SKM-1 (cell line): Measurements from ENCODE around the gene PRKG1.

ENCODE experiments used
- DNase-seq: peaks from one replicate; lab custom pipeline; 2025; ENCODE audit not compliant: unreplicated experiment; lab: John Stamatoyannopoulos, UW

Gene PRKG1

GRCh38 chr10:51783941-51784340 is 709.7 kb downstream of the PRKG1 start:
- peak; percentile 83 for DNase-seq

DNA sequence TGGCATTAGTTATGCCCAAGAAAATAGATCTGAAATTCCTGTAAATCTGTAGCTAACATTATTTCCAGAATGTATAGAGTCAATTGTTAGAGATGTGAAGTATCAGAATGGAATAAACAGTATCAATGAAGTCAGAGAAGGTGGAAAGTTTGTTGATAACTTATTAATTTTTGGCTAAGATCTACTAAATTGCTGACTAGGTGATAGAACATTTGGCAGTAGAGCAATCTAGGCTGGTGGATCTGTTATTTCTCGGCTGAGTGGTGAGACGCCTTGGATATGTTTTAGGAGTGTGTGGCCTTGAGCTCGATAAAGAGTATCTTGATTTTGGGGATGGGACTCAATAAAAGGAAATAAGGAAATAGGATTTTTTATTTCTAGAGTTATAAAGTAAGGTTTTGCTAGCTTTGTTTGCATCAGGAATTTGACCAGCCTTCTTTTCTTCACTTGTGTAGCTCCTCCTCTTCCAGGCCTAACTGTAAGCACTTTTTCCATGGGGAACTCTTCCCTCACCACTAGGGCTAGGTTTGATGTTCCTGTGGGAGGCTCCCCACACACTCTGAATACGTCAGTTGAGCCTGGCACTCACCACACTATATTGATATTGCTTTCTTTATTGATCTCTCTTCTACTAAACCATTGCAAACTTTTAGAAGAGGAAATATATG is 711.9 kb downstream of the PRKG1 start:
- no peak for DNase-seq

DNA sequence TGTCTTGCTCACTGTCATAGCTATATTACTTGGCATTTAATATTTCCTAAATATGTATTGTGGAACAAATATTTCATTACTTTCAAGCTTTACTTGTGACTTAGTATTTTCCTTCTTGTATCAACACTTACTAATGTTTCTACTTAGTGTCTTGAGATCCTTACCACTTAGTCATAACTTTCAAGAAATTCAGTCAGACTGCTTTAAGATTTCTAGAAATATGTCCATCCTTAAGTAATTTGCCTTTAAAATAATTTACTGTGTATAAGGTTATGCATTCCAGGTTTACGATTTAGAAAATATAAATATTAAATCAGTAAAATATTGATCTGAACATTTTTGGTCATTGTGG is 712.4 kb downstream of the PRKG1 start:
- no peak for DNase-seq

GRCh38 chr10:51788273-51788672 is 714.0 kb downstream of the PRKG1 start:
- no peak for DNase-seq

DNA sequence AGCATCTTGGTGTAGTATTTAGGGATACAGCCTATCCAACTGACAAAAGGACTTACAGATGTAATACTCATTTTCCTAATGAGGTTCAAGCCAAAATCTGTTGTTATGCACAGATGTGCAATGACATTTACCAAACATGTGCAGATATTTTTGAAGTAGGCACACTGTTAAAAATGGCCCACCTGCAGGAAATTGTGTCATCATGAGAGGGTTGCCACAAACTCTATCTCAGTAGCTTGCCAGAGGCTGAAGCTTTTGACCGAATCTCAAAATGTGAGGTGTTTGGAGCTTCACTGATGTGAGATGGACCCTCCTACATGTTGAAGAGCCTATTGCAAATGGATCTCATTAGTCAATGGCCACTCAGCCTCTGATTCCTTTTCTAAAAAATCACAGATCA is 714.8 kb downstream of the PRKG1 start:
- DNase-seq, result no peak

DNA sequence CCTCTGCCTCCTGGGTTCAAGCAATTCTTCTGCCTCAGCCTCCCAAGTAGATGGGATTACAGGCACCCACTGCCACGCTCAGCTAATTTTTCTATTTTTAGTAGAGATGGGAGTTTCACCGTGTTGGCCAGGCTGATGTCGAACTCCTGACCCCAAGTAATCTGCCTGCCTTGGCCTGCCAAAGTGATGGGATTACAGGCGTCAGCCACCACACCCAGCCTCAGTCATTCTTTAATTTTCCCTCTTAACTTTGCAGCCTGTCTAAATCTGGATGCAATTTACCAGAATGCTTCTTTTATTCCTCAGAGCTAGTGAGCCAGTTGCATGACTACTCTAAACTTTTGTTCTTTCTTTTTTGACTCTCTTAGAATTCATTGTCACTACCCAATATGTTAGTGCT is 715.6 kb downstream of the PRKG1 start:
- no peak for DNase-seq

DNA sequence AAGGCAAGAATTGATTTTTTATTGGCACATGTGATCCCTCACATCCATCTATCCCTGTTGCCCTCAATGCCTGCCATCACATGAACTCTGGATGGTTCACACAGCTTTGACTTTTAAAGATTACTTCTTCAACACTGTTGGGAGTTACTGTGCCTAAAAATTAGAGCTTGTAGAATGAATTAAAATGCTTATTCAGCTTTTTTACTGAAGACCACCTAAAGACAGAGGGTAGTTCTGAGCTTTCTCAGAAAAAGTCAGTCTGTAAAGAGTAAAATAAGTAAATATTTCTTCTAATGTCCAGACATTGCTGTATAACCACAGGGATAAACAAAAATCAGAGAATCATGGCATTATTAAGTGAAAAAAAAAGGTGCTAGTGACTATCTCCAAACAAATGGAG is 718.4 kb downstream of the PRKG1 start:
- DNase-seq, result no peak

- DNase-seq, result no peak
These were observed 725.8 kb downstream of the PRKG1 start for GRCh38 chr10:51800121-51800520.

- no peak for DNase-seq
These were observed 726.6 kb downstream of the PRKG1 start for GRCh38 chr10:51800725-51801424.

GRCh38 chr10:51802030-51802429 is 727.7 kb downstream of the PRKG1 start:
- no peak for DNase-seq

DNA sequence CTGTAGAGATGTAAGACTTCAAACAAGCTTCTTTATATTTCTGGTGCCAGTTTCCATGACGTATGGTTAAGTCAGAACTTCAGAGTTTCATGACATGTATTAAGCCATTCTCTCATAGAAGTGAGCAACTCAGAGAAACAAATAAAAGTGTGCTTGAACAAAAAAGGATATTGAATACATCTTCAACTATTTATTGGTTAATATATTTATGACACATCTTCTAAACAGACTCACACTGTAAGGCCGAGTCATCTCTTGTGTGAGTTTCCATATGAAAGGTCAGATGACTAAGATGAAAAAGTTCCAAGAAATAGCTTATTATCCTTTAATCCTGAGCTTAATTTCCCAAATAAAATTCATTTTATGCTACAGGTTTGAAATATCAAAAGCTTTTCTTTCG is 730.6 kb downstream of the PRKG1 start:
- DNase-seq, result no peak

DNA sequence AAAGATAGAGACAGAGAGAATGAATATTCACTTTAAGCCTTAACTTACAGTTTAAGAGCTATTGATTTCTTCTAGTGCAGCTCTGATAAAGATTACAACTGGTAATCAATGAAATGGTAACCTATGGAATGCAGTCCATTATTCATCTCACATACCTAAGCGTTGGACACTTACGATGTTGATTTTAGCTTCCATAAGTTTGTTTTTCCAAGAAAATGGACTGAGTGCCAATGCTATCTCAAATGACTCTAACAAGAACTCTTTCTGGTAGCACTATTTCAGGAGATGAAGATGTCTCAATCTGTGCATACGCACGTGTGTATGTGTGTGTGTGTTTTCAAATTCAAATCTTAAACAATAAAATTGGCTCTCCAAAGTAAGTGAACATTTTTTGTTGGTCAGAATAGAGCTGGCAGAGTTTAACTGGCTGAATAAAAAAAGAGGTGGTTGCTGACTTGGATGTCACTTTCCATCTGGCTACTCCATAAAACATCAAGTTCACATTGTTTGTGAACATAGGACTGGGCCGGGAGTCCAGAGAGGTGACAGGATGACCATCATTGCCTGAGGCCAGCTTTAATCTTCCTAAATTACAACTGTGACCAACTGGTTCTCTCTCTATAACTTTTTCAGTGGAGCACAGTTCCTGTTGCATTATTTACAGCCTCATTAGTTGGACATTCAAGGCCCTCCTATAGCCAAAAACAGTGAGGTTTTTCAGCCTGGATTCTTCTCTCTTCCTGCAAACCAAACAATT is 732.0 kb downstream of the PRKG1 start:
- no peak for DNase-seq

DNA sequence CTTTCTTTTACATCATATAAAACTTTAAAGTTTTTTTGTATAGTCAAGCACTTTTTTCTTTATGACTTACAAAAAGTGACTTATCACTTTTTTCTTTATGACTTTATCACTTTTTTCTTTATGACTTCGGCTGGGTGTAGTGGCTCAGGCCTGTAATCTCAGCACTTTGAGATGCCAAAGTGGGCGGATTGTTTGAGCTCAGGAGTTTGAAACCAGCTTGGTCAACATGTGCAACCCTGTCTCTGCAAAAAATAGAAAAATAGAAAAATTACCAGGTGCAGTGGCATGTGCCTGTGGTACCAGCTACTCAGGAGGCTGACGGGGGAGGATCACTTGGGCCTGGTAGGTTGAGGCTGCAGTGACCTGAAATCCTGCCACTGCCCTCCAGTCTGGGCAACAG is 733.9 kb downstream of the PRKG1 start:
- DNase-seq, result no peak

DNA sequence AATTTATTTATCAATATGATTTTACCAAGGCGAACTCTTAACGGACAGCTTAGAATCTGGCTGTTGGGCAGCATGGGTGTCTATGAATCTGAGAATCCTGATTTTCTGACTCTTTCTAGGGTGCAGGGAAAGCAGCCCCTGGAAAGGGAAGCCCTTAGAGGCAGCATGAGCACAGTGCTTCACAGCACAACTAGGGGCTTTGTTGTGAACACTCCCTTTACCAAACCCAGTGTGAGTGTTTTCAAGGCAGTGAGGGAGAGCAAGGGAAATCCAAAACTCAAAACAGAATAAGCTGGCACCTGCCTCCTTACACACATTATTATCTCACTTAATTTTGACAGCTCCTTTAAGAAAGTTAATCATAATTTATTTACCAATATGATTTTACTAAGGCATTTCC is 741.4 kb downstream of the PRKG1 start:
- no peak for DNase-seq

DNA sequence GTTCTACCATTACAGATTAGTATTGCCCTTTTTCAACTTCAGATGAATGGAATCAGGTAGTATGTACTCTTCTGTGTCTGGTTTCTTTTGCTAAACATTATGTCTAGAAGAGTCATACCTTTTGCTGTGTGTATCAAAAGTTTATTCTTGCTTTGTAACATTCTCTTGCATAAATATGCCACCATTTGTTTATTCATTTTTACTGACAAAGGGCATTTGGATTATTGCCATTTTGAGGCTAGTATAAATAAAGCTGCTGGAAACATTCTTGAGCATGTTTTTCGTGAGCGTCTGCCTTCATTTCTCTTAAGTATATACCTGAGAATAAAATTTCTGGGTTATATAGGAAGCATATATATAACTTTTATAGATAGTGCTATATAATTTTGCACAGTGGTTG is 746.8 kb downstream of the PRKG1 start:
- no peak for DNase-seq

DNA sequence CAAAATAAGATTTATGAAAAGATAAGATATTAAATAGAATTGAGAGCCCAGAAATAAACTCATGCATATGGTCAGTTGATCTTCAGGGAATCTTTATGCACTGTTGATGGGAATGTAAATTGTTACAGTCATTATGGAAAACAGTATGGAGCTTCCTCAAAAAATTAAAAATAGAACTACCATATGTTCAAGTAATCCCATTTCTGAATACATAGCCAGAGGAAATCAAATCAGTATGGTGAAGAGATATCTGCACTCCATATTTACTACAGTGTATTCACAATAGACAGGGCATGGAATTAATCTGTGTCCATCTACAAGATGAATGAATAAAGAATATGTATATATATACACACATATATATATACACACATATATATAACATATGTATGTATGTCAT is 747.5 kb downstream of the PRKG1 start:
- no peak for DNase-seq

GRCh38 chr10:51832652-51833383 is 758.5 kb downstream of the PRKG1 start:
- no peak for DNase-seq

GRCh38 chr10:51834548-51834947 is 760.3 kb downstream of the PRKG1 start:
- no peak for DNase-seq

DNA sequence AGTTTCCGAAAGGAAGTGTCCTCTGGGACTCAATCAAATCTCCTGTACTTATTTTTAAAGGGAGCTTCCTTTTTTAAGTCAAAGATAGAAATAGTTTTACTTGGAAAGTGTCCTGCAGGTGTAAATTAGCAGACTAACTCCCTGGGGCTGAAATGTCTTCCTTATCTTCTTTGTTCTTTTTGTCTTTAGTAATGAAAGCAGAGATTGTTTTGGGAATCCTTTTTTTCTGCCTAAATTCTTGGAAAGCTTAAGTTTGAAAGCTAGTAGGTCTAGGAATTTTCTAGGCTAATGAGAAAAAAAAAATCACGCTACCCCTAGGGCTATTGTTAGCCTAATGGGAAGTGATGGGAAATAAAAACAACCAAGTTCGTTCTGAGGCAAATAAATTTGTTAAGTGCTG is 764.2 kb downstream of the PRKG1 start:
- no peak for DNase-seq

- no peak for DNase-seq
These were observed 769.7 kb downstream of the PRKG1 start for GRCh38 chr10:51843966-51844365.

DNA sequence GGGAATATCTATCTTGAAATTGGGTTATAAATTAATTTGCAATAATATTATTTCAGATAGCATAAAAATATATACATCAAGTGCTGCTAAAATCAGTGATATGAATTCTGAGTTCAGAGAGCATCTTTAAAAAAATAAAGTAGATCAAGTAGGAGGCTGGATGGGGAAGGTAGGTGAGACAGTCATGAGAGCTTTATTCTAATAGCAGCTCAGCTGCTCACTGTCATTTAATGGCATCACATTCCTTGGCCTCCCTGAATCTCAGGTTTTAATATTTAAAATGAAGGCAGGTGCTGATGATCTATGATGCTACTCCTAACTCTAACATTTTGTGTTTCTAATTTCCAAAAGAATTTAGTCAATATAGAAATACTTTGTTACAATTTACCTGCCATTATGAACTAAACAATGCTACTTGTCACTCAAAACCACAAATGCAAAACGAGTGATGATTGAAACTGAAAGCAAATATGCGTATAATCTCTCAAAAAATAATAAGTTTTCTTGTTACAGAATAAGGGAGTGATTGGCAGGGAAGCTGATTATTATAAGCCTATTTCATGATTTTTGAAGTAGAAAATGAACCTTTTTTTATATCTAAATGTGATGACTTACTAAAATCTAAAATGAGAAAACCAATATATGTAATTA is 772.7 kb downstream of the PRKG1 start:
- no peak for DNase-seq
